A549 (cell line): ENCODE measurements around the gene MAT2A. TPM values are rescaled to one million over a fixed set of nuclear protein-coding genes. Genes with fewer than 3 reads are reported as not detected.

ENCODE experiments used
- ATAC-seq, 2 experiments: fragments of 200-7000 bp in 1 of 2; fragments of >200 bp in 1 of 2; cut with Nextera tagmentation in 1 of 2; cut with Tn5 transposase in 1 of 2; 3 replicates each; pipeline versions ENCODE4 v1.8.0 to v1.9.1; 2018 to 2020; ENCODE audit warnings: mild to moderate bottlenecking in 1 of 2, moderate library complexity in 1 of 2
- CTCF ChIA-PET: fragments of 300-600 bp; sonication (Branson Sonifier 250); formaldehyde crosslinking; extraction: SDS; loops from one replicate; lab custom pipeline; 2021; ENCODE audit warnings: antibody characterized with exemption, inconsistent platforms; lab: Yijun Ruan, JAX
- POLR2A ChIA-PET: fragments of 350-600 bp; formaldehyde crosslinking; extraction: SDS; loops from one replicate; lab custom pipeline; 2021; ENCODE audit warnings: antibody characterized with exemption, inconsistent platforms; lab: Yijun Ruan, JAX
- DNase-seq, 2 experiments: peaks; one replicate each; pipeline versions ENCODE4 v3.0.0 to v3.0.0-alpha.2; 2011 to 2016; ENCODE audit warnings: low read depth in 1 of 2, low spot score in 1 of 2
- FAIRE-seq: peaks from 2 replicates; lab custom pipeline; 2011; peaks lifted over from hg19 to GRCh38; lab: Jason Lieb, UNC
- H3K27ac ChIP-seq, 2 experiments: fragments of >200 bp; sonication (Bioruptor Twin); formaldehyde crosslinking; 3 replicates each; pipeline ENCODE4 v1.5.1; 2016 to 2017
- H3K4me1 ChIP-seq: fragments of >200 bp; sonication (Bioruptor Twin); formaldehyde crosslinking; 3 replicates; pipeline ENCODE4 v1.6.1; 2016
- H3K4me2 ChIP-seq: fragments of >200 bp; sonication (Bioruptor Twin); formaldehyde crosslinking; 3 replicates; pipeline ENCODE4 v1.6.1; 2016
- H3K4me3 ChIP-seq: fragments of >200 bp; sonication (Bioruptor Twin); formaldehyde crosslinking; 3 replicates; pipeline ENCODE4 v1.5.1; 2016
- H3K9me3 ChIP-seq: fragments of >200 bp; sonication (Bioruptor Twin); formaldehyde crosslinking; 3 replicates; pipeline ENCODE4 v1.6.1; 2016
- CBX8 ChIP-seq: fragments of 200-600 bp; sonication (generic); IDR thresholded peaks from 2 replicates; pipeline ENCODE4 v1.6.1; 2016
- CEBPB ChIP-seq, 2 experiments: fragments of >200 bp in 1 of 2; sonication (Bioruptor Twin) in 1 of 2; formaldehyde crosslinking in 1 of 2; IDR thresholded peaks; 2 replicates each; pipeline ENCODE4 v1.6.1; 2012 to 2016
- FOSB ChIP-seq: fragments of 250-450 bp; sonication (Bioruptor Pico); IDR thresholded peaks from 2 replicates; pipeline ENCODE4 v1.5.0; 2020; ENCODE audit warnings: mild to moderate bottlenecking, moderate library complexity
- HDAC2 ChIP-seq: fragments of 200-600 bp; sonication (generic); IDR thresholded peaks from 2 replicates; pipeline ENCODE4 v1.6.1; 2016
- HMGXB4 ChIP-seq: fragments of 250-450 bp; sonication (Bioruptor Pico); IDR thresholded peaks from 2 replicates; pipeline ENCODE4 v1.5.0; 2021; ENCODE audit warnings: mild to moderate bottlenecking, moderate library complexity, borderline replicate concordance
- HOXA7 ChIP-seq: fragments of 250-450 bp; sonication (Bioruptor Pico); IDR thresholded peaks from 2 replicates; pipeline ENCODE4 v1.5.0; 2020; ENCODE audit warnings: mild to moderate bottlenecking, moderate library complexity
- KDM1A ChIP-seq: fragments of 200-600 bp; sonication (generic); IDR thresholded peaks from 2 replicates; pipeline ENCODE4 v1.6.1; 2016; ENCODE audit warnings: low read depth, mild to moderate bottlenecking
- MAX ChIP-seq: IDR thresholded peaks from 2 replicates; pipeline ENCODE4 v1.6.1; 2012
- MYC ChIP-seq: IDR thresholded peaks from 2 replicates; pipeline ENCODE4 v1.6.1; 2012; ENCODE audit warnings: mild to moderate bottlenecking, inconsistent platforms, low read length, improper control_type of control experiment, borderline replicate concordance
- NPAS2 ChIP-seq: fragments of 250-450 bp; sonication (Bioruptor Pico); IDR thresholded peaks from 2 replicates; pipeline ENCODE4 v1.8.0; 2022; ENCODE audit warnings: mild to moderate bottlenecking, moderate library complexity, borderline replicate concordance
- POLR2AphosphoS2 ChIP-seq: conservative IDR thresholded peaks from 2 replicates; pipeline ENCODE4 v1.6.1; 2012; ENCODE audit warnings: low read length, improper control_type of control experiment, inconsistent platforms
- RFX5 ChIP-seq: fragments of 450-650 bp; IDR thresholded peaks from 2 replicates; pipeline ENCODE4 v1.7.1; 2014; ENCODE audit warnings: antibody characterized with exemption, mild to moderate bottlenecking, moderate library complexity
- WGBS: methylation state at CpG from one replicate; pipeline ENCODE4 v1.1.6; 2017; ENCODE audit errors: missing lambda C conversion rate; 5-methylcytosine and 5-hydroxymethylcytosine counted together
- polyA plus RNA-seq, 4 experiments: library from polyadenylated mRNA; depleted of rRNA in 3 of 4; stranded (reverse); fragments of >200 nt; fragmentation: RNase III in 1 of 4; extraction: RNeasy Plus Mini Kit Qiagen cat#74134 plus additional on column Dnase treatment in 1 of 4; gene quantifications; 2 replicates in 3 of 4; 3 replicates in 1 of 4; pipeline ENCODE4 v1.2.3, GENCODE V29; 2011 to 2017
- TF ChIP-seq, protein P1 (sequence below): fragments of 450-650 bp; IDR thresholded peaks from 2 replicates; pipeline ENCODE4 v1.6.1; 2014; ENCODE audit warnings: antibody characterized with exemption
- TF ChIP-seq, protein P2 (sequence below): fragments of >200 bp; sonication (Bioruptor Twin); formaldehyde crosslinking; IDR thresholded peaks from 3 replicates; pipeline ENCODE4 v1.5.1; 2016
- TF ChIP-seq, protein P3 (sequence below): fragments of 150-350 bp; IDR thresholded peaks from 2 replicates; pipeline ENCODE4 v1.6.1; 2014; ENCODE audit warnings: low read depth, mild to moderate bottlenecking, low read length

MAT2A gene
- polyA plus RNA-seq, 2 of the 4 experiments (the other 2 are of a cell fraction), result 370 to 1,024 TPM

DNA sequence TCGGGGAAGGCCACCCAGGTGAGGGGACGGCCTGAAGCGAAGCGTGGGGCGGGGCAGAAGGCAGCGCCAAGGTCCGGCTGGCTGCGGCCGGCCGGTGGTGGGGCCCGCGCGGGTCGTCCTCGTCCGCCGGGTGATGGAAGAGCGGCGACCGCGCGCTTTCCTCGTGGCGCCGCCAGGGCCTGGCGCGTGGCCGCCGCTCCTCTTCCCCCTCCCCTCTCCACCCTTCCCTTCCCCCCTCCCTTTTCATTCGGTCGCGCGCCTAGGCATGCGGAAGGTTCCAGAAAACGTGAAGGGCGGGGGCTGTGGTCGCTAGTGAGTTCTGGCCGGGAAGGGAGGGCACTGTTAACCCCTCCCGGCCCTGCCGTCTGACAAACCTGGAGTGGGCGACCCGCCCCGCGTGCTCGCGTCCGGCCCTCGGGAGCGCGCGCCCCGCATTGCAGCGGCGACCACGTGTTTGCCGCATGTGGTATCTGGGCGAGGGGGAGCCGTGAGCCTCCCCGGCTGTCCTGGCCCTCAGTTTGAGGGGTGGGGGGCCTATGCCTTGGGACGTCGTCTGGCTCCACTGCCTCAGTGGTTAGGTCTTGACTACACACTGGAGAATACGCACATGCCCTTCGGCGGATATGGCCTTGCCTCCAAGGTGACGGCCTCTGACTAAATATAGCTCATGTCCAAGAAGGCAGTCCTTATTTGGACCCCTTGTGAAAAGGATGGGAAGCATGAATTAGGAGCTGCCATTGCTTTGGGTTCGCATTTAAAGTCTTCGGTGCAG lies 579 bp downstream of the MAT2A start (continued):
- TF ChIP-seq, protein P1, sequence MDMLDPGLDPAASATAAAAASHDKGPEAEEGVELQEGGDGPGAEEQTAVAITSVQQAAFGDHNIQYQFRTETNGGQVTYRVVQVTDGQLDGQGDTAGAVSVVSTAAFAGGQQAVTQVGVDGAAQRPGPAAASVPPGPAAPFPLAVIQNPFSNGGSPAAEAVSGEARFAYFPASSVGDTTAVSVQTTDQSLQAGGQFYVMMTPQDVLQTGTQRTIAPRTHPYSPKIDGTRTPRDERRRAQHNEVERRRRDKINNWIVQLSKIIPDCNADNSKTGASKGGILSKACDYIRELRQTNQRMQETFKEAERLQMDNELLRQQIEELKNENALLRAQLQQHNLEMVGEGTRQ, result peak; percentile 70
- peak; percentile 39; the same call in 1 of the 2 replicates for TF ChIP-seq POLR2AphosphoS2
- TF ChIP-seq NPAS2 (CRISPR knock-in tag), result 0 out of 2 replicates have a peak, but pooled peaks have one; percentile 18
- peak; percentile 94; the same call in 1 of the 2 replicates for TF ChIP-seq MYC
- TF ChIP-seq MAX, result peak; percentile 100
- 0 out of 2 replicates have a peak, but pooled peaks have one; percentile 23 for TF ChIP-seq HOXA7 (CRISPR knock-in tag)
- no peak for TF ChIP-seq RFX5
- TF ChIP-seq, all 56 proteins: peak for 20

DNA sequence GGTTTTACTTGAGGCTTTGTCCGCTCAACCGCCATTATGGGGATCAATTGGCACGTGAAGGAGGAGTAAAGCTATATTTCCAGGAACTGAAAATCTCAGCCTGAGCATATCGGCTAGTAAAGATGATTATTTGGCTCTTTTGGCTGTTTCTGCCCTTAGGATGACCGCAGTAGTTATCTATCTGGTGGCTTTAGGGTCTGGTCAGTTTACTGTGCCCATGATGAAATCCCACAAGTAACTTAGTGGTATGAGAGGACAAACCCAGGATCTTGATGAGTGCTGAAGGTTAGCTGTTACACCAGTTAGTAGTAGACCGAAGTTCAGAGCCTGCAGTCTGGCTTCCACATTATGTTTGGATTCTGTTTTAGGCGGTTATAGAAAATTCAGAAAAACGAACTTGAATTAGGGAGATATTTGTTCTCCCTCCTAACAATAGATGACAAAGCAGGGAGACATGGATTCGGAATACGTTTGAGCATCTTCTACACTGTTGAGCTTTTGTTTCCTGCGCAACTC lies 1.2 kb downstream of the MAT2A start:
- TF ChIP-seq FOSB (peak; percentile 17; the same call in 1 of the 2 replicates), RFX5 (no peak), KDM1A (no peak), HMGXB4 (CRISPR knock-in tag) (0 out of 2 replicates have a peak, but pooled peaks have one; percentile 14), CEBPB (IDR thresholded peaks at IDR 0.05) (peak in 1 of 2 experiments; percentile 33; a peak in 1 of 4 replicates), HDAC2 (no peak), CBX8 (no peak)
- TF ChIP-seq, protein P2, sequence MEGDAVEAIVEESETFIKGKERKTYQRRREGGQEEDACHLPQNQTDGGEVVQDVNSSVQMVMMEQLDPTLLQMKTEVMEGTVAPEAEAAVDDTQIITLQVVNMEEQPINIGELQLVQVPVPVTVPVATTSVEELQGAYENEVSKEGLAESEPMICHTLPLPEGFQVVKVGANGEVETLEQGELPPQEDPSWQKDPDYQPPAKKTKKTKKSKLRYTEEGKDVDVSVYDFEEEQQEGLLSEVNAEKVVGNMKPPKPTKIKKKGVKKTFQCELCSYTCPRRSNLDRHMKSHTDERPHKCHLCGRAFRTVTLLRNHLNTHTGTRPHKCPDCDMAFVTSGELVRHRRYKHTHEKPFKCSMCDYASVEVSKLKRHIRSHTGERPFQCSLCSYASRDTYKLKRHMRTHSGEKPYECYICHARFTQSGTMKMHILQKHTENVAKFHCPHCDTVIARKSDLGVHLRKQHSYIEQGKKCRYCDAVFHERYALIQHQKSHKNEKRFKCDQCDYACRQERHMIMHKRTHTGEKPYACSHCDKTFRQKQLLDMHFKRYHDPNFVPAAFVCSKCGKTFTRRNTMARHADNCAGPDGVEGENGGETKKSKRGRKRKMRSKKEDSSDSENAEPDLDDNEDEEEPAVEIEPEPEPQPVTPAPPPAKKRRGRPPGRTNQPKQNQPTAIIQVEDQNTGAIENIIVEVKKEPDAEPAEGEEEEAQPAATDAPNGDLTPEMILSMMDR, result no peak
- TF ChIP-seq, protein P3, sequence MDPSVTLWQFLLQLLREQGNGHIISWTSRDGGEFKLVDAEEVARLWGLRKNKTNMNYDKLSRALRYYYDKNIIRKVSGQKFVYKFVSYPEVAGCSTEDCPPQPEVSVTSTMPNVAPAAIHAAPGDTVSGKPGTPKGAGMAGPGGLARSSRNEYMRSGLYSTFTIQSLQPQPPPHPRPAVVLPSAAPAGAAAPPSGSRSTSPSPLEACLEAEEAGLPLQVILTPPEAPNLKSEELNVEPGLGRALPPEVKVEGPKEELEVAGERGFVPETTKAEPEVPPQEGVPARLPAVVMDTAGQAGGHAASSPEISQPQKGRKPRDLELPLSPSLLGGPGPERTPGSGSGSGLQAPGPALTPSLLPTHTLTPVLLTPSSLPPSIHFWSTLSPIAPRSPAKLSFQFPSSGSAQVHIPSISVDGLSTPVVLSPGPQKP, result no peak
- DNase-seq (peak in 1 of 2 experiments; percentile 47), FAIRE-seq (no peak), ATAC-seq (peak in 1 of 2 experiments; percentile 5; a peak in 2 of 6 replicates)
- Histone ChIP-seq H3K4me3 (peak overlapping the region; percentile 98), H3K4me2 (peak overlapping the region; percentile 92), H3K9me3 (no peaks in the 10 kb centered on the region), H3K27ac (peak overlapping the region; percentile 98 to 100), H3K4me1 (peaks cover 58% of the 10 kb centered on the region)
- CTCF ChIA-PET, result interaction anchor here (0.8 to 35.5 kb wide), 10 partner anchors 12 to 149 kb away, joined by 3 to 1185 read pairs (median 7); partner anchors contain the start of genes CAPG and SH2D6
- POLR2A ChIA-PET, result interaction anchor here (0.5 to 8.8 kb wide), 15 partner anchors 11 to 186 kb away, joined by 4 to 261 read pairs (median 30); partner anchors contain the start of genes C2orf68, ELMOD3, GGCX and RETSAT
- WGBS, result 1% methylated on average over 11 of the region's 11 CpGs
